ENCODE measurements around the gene GNA15.

Gene GNA15

DNA sequence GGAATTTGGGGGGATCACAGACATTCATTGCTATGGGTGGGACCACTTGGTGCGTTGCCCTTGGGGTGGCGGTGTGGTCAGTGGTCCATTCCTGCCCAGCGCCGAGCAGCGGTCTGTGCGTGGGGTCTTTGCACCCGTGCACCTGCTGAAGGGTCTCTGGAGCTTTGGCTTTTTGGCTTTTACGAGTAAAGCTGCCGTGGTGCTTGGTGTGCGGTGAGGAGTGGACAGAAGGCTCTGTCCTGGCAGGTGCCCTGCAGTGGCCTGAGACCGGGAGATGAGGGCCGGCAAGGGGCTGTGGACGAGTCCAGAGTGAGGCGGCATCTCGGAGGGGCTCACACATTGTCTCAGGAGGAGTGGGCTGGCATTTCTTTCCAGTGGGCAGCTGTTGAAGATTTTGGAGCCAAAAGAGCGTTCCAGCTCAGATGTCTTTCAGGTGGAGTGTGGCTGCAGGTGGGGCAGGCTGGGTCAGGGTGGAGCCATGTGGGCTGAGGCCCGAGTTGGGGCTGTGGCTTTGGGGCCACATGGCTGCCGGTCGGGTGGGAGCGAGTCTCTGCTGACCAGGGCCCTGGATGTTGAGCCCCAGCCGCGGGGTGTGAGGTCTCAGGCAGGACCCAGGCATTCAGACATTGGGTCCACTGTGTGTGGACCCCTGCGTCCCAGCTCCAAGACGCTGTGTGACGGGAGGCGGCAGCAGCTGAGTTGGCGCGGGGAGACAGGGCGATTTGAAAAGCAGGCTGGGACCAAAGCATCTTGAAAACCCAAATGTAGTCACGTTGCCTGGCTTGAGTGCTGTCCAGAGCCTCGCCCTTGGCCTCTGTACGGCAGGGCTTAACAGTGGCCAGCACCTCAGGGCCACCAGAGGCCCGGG, 30.0 kb upstream of the GNA15 start:
- Histone ChIP-seq H3K9me3 (ENCODE audit: insufficient read depth, low read length) (no peaks in the 10 kb centered on the region), H2AFZ (ENCODE audit: low read depth, low read length, severe bottlenecking) (no peak overlapping the region), H3K27me3 (ENCODE audit: low read length) (no peaks in the 10 kb centered on the region), H3K4me3 (ENCODE audit: insufficient read depth, low read length, poor library complexity, severe bottlenecking) (no peak overlapping the region), H3F3A (ENCODE audit: insufficient read depth) (no peaks in the 10 kb centered on the region), H4K20me1 (ENCODE audit: low read depth, low read length) (no peaks in the 10 kb centered on the region), H3K9me2 (replicated peaks; ENCODE audit: insufficient read depth, low read length) (no peaks in the 10 kb centered on the region), H3K27ac (ENCODE audit: low read depth, low read length) (no peak overlapping the region), H3K4me2 (ENCODE audit: low read depth, low read length, poor library complexity, severe bottlenecking) (no peak overlapping the region), H3K36me3 (ENCODE audit: low read length) (no peaks in the 10 kb centered on the region), H3K79me2 (ENCODE audit: insufficient read depth, low read length) (no peaks in the 10 kb centered on the region), H3K9ac (ENCODE audit: low read length) (no peak overlapping the region)
- TF ChIP-seq EZH2phosphoT487 (conservative IDR thresholded peaks at IDR 0.05; ENCODE audit: low read length): no peak
- TF ChIP-seq, protein P1, sequence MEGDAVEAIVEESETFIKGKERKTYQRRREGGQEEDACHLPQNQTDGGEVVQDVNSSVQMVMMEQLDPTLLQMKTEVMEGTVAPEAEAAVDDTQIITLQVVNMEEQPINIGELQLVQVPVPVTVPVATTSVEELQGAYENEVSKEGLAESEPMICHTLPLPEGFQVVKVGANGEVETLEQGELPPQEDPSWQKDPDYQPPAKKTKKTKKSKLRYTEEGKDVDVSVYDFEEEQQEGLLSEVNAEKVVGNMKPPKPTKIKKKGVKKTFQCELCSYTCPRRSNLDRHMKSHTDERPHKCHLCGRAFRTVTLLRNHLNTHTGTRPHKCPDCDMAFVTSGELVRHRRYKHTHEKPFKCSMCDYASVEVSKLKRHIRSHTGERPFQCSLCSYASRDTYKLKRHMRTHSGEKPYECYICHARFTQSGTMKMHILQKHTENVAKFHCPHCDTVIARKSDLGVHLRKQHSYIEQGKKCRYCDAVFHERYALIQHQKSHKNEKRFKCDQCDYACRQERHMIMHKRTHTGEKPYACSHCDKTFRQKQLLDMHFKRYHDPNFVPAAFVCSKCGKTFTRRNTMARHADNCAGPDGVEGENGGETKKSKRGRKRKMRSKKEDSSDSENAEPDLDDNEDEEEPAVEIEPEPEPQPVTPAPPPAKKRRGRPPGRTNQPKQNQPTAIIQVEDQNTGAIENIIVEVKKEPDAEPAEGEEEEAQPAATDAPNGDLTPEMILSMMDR (IDR thresholded peaks at IDR 0.05; ENCODE audit: insufficient read depth, low read length, poor library complexity, severe bottlenecking): no peak

DNA sequence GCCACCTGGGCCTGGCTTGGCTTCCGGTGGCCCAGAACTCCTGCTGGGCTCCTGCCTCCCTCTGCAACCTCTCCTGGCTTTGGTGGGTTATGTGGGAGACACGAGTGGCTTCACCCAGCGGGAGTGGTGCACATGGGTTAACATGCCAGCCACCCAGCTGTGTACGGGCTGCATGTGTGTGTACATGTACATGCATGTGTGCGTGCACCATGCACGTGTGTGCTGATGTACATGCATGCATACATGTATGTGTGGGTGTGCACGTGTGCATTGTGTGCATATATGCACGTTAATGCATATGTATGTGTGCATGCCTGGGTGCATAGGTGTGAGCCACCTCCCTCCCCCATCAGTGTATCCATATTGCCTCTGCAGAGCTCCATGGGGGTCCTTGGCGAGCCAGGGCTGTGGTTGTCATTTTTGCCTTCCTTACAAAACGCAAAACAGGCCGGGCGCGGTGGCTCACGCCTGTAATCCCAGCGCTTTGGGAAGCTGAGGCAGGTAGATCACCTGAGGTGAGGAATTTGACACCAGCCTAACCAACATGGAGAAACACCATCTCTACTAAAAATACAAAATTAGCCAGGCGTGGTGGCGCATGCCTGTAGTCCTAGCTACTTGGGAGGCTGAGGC, 29.2 kb upstream of the GNA15 start:
- TF ChIP-seq, protein P1 (IDR thresholded peaks at IDR 0.05; ENCODE audit: insufficient read depth, low read length, poor library complexity, severe bottlenecking): no peak
- TF ChIP-seq EZH2phosphoT487 (conservative IDR thresholded peaks at IDR 0.05; ENCODE audit: low read length): no peak
- Histone ChIP-seq H3K27me3 (ENCODE audit: low read length) (no peaks in the 10 kb centered on the region), H3K79me2 (ENCODE audit: insufficient read depth, low read length) (no peaks in the 10 kb centered on the region), H2AFZ (ENCODE audit: low read depth, low read length, severe bottlenecking) (no peak overlapping the region), H3K9me3 (ENCODE audit: insufficient read depth, low read length) (no peaks in the 10 kb centered on the region), H3K4me3 (ENCODE audit: insufficient read depth, low read length, poor library complexity, severe bottlenecking) (no peak overlapping the region), H3K27ac (ENCODE audit: low read depth, low read length) (no peak overlapping the region), H3K9ac (ENCODE audit: low read length) (no peak overlapping the region), H4K20me1 (ENCODE audit: low read depth, low read length) (no peaks in the 10 kb centered on the region), H3K4me2 (ENCODE audit: low read depth, low read length, poor library complexity, severe bottlenecking) (no peak overlapping the region), H3K36me3 (ENCODE audit: low read length) (no peaks in the 10 kb centered on the region), H3F3A (ENCODE audit: insufficient read depth) (no peaks in the 10 kb centered on the region), H3K9me2 (replicated peaks; ENCODE audit: insufficient read depth, low read length) (no peaks in the 10 kb centered on the region)

DNA sequence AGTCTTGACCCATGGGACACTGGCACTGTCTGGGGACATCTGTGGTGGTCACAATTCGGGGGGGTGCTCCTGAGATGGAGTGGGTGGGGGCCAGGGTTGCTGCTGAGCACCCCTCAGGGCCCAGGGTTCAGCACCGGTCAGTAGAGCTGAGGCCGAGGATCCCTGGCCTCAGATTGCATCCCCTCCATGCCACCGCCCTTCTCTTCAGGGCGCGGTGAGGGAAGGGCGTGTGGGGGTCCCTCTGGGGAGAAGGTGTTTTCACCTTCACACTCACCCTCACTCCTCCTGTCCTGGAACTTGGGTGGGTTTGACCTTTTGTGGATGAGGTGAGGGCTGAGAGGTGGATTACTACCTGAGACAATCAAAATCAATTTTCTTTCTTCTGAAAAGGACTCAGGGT, 28.2 kb upstream of the GNA15 start:
- Histone ChIP-seq H3K4me3 (ENCODE audit: insufficient read depth, low read length, poor library complexity, severe bottlenecking) (no peak overlapping the region), H3K9me2 (replicated peaks; ENCODE audit: insufficient read depth, low read length) (no peaks in the 10 kb centered on the region), H3K79me2 (ENCODE audit: insufficient read depth, low read length) (no peaks in the 10 kb centered on the region), H3K4me2 (ENCODE audit: low read depth, low read length, poor library complexity, severe bottlenecking) (no peak overlapping the region), H4K20me1 (ENCODE audit: low read depth, low read length) (no peaks in the 10 kb centered on the region), H3K27ac (ENCODE audit: low read depth, low read length) (no peak overlapping the region), H3K9ac (ENCODE audit: low read length) (no peak overlapping the region), H3K36me3 (ENCODE audit: low read length) (no peaks in the 10 kb centered on the region), H3K27me3 (ENCODE audit: low read length) (no peaks in the 10 kb centered on the region), H2AFZ (ENCODE audit: low read depth, low read length, severe bottlenecking) (no peak overlapping the region), H3F3A (ENCODE audit: insufficient read depth) (no peaks in the 10 kb centered on the region), H3K9me3 (ENCODE audit: insufficient read depth, low read length) (no peaks in the 10 kb centered on the region)
- no peak for TF ChIP-seq EZH2phosphoT487 (conservative IDR thresholded peaks at IDR 0.05; ENCODE audit: low read length)
- TF ChIP-seq, protein P1 (IDR thresholded peaks at IDR 0.05; ENCODE audit: insufficient read depth, low read length, poor library complexity, severe bottlenecking): no peak
